Lower lobe of right lung (tissue), 2 donors: ENCODE measurements around the gene FAM163A. TPM values are rescaled to one million over a fixed set of nuclear protein-coding genes. Genes with fewer than 3 reads are reported as not detected.
A peak's percentile ranks its signal among the peaks of the same experiment; 100 is the strongest.

Experiments used
- ATAC-seq, 2 donors: fragments of 200-7000 bp; cut with Tn5 transposase; one replicate each; pipeline ENCODE4 v1.9.1; 2020 to 2022; ENCODE audit warnings: mild to moderate bottlenecking in 2 of 2, moderate library complexity in 2 of 2
- DNase-seq: peaks from one replicate; pipeline ENCODE4 v3.0.0-alpha.2; 2020
- H3K27ac ChIP-seq: fragments of 200-600 bp; one replicate; pipeline ENCODE4 v1.8.0; 2022
- H3K27me3 ChIP-seq: fragments of 200-600 bp; one replicate; pipeline ENCODE4 v1.8.0; 2022; ENCODE audit warnings: low read depth
- H3K36me3 ChIP-seq: fragments of 200-600 bp; one replicate; pipeline ENCODE4 v1.8.0; 2022; ENCODE audit warnings: mild to moderate bottlenecking
- H3K4me1 ChIP-seq: fragments of 200-600 bp; one replicate; pipeline ENCODE4 v1.8.0; 2022
- H3K4me3 ChIP-seq: fragments of 200-600 bp; one replicate; pipeline ENCODE4 v1.8.0; 2022; ENCODE audit warnings: mild to moderate bottlenecking
- H3K9me3 ChIP-seq: fragments of 200-600 bp; one replicate; pipeline ENCODE4 v1.8.0; 2022
- CTCF ChIP-seq: fragments of 200-600 bp; IDR thresholded peaks from one replicate; pipeline ENCODE4 v1.8.0; 2022; ENCODE audit warnings: antibody characterized with exemption, mild to moderate bottlenecking
- intact Hi-C: fragments of 100-400 bp; cut with DNase I; formaldehyde crosslinking; loops from one replicate; pipeline ENCODE4 v1.11.0; 2022
- total RNA-seq: library from RNA; stranded (reverse); fragmentation: NEBNext Ultra II Directional; extraction: Animal tissue kit (Norgen Biotek cat#: 25700); gene quantifications from one replicate; pipeline ENCODE4 v1.2.1, GENCODE V29; 2021
- donor health status: DM: no; HTN: yes; CAD: no; lungs with severe emphysema.

FAM163A gene
- total RNA-seq, 1 donor from 2014 or later, result not detected

GRCh38 chr1:179812501-179813292 lies 69.6 kb downstream of the FAM163A start:
- Histone ChIP-seq H3K27ac (no peak overlapping the region), H3K36me3 (no peaks in the 10 kb centered on the region), H3K9me3 (no peaks in the 10 kb centered on the region), H3K4me3 (no peak overlapping the region), H3K27me3 (peaks cover 9% of the 10 kb centered on the region), H3K4me1 (peaks cover 27% of the 10 kb centered on the region)
- TF ChIP-seq CTCF, result no peak
- DNase-seq (no peak), ATAC-seq (no peak)
- intact Hi-C loops, result no loop called here

GRCh38 chr1:179813626-179814545 lies 70.8 kb downstream of the FAM163A start:
- intact Hi-C loops, result no loop called here
- Histone ChIP-seq H3K27ac (no peak overlapping the region), H3K9me3 (no peaks in the 10 kb centered on the region), H3K27me3 (peaks cover 9% of the 10 kb centered on the region), H3K4me1 (peaks cover 27% of the 10 kb centered on the region), H3K36me3 (no peaks in the 10 kb centered on the region), H3K4me3 (peak overlapping the region; percentile 51)
- DNase-seq (no peak), ATAC-seq (no peak)
- no peak for TF ChIP-seq CTCF

GRCh38 chr1:179814546-179814838 lies 71.4 kb downstream of the FAM163A start:
- intact Hi-C loops, result no loop called here
- no peak overlapping the region for H3K27ac ChIP-seq
- no peaks in the 10 kb centered on the region for H3K36me3 ChIP-seq
- DNase-seq, result peak; percentile 79
- H3K4me1 ChIP-seq, result peaks cover 27% of the 10 kb centered on the region
- H3K27me3 ChIP-seq, result peaks cover 9% of the 10 kb centered on the region
- peak overlapping the region; percentile 51 for H3K4me3 ChIP-seq
- no peak for TF ChIP-seq CTCF
- ATAC-seq, result peak; percentile 55 to 76
- H3K9me3 ChIP-seq, result no peaks in the 10 kb centered on the region

- ATAC-seq, result no peak
- intact Hi-C loops, result no loop called here
- TF ChIP-seq CTCF, result no peak
- no peak for DNase-seq
- H3K9me3 ChIP-seq, result no peaks in the 10 kb centered on the region
- no peak overlapping the region for H3K27ac ChIP-seq
- H3K36me3 ChIP-seq, result no peaks in the 10 kb centered on the region
- H3K4me1 ChIP-seq, result peaks cover 22% of the 10 kb centered on the region
- H3K27me3 ChIP-seq, result peaks cover 4% of the 10 kb centered on the region
- H3K4me3 ChIP-seq, result peak overlapping the region; percentile 51
These were observed 72.5 kb downstream of the FAM163A start for GRCh38 chr1:179815641-179816040.

- intact Hi-C loops, result no loop called here
- Histone ChIP-seq H3K4me1 (peaks cover 22% of the 10 kb centered on the region), H3K36me3 (no peaks in the 10 kb centered on the region), H3K27ac (no peak overlapping the region), H3K9me3 (no peaks in the 10 kb centered on the region), H3K27me3 (no peaks in the 10 kb centered on the region), H3K4me3 (no peak overlapping the region)
- no peak for TF ChIP-seq CTCF
- no peak for ATAC-seq
- no peak for DNase-seq
These were observed 73.3 kb downstream of the FAM163A start for GRCh38 chr1:179816196-179816960.
